GM21528 (cell line): ENCODE results near the gene KDM3A.

Source experiments
- ATAC-seq: cut with Tn5 transposase; IDR thresholded peaks from one replicate; pipeline ENCODE4 v1.9.1; 2021; ENCODE audit warnings: mild to moderate bottlenecking, moderate library complexity; ENCODE audit not compliant: unreplicated experiment, low FRiP score

The KDM3A gene

GRCh38 chr2:86440631-86441391 lies at the start of gene KDM3A:
Gene KDM3A (plus strand): TSS chr2:86441371. CDS start chr2:86442048, 677 bp downstream.
- peak; percentile 85 for ATAC-seq

GRCh38 chr2:86392873-86393518 lies 48.2 kb upstream of the KDM3A start:
- no peak for ATAC-seq

GRCh38 chr2:86393521-86394491 lies 47.4 kb upstream of the KDM3A start:
- no peak for ATAC-seq

- no peak for ATAC-seq
These were observed 44.8 kb upstream of the KDM3A start for GRCh38 chr2:86396291-86396785.

- ATAC-seq, result no peak
These were observed 43.2 kb upstream of the KDM3A start for GRCh38 chr2:86397986-86398385.

GRCh38 chr2:86398500-86399474 lies 42.4 kb upstream of the KDM3A start:
- no peak for ATAC-seq

GRCh38 chr2:86400321-86400720 lies 40.9 kb upstream of the KDM3A start:
- no peak for ATAC-seq

GRCh38 chr2:86410581-86410980 lies 30.6 kb upstream of the KDM3A start:
- ATAC-seq, result no peak

- no peak for ATAC-seq
These were observed 29.8 kb upstream of the KDM3A start for GRCh38 chr2:86411396-86411795.

GRCh38 chr2:86412007-86412406 lies 29.2 kb upstream of the KDM3A start:
- ATAC-seq, result no peak

GRCh38 chr2:86413296-86414094 lies 27.7 kb upstream of the KDM3A start:
- no peak for ATAC-seq

- no peak for ATAC-seq
These were observed 26.2 kb upstream of the KDM3A start for GRCh38 chr2:86414996-86415395.

GRCh38 chr2:86416146-86416545 lies 25.0 kb upstream of the KDM3A start:
- no peak for ATAC-seq

- ATAC-seq, result no peak
These were observed 23.2 kb upstream of the KDM3A start for GRCh38 chr2:86417961-86418360.

GRCh38 chr2:86420913-86421312 lies 20.3 kb upstream of the KDM3A start:
- no peak for ATAC-seq

GRCh38 chr2:86426271-86426670 lies 14.9 kb upstream of the KDM3A start:
- ATAC-seq, result no peak

- ATAC-seq, result no peak
These were observed 11.8 kb upstream of the KDM3A start for GRCh38 chr2:86429335-86429734.

GRCh38 chr2:86430368-86430767 lies 10.8 kb upstream of the KDM3A start:
- ATAC-seq, result no peak

- ATAC-seq, result no peak
These were observed 8.0 kb upstream of the KDM3A start for GRCh38 chr2:86433137-86433536.
